HG03097 (cell line): ENCODE data around the gene SGCA.

Source experiments
- ATAC-seq: cut with Tn5 transposase; IDR thresholded peaks from one replicate; pipeline ENCODE4 v1.9.1; 2021; ENCODE audit not compliant: unreplicated experiment, low FRiP score

The SGCA gene

GRCh38 chr17:50219939-50220465 is 54.2 kb downstream of the SGCA start:
- no peak for ATAC-seq

GRCh38 chr17:50220811-50221210 is 55.0 kb downstream of the SGCA start:
- no peak for ATAC-seq

- ATAC-seq = no peak
Measured at GRCh38 chr17:50221266-50221863, 55.6 kb downstream of the SGCA start.

- no peak for ATAC-seq
Measured at GRCh38 chr17:50221864-50222545, 56.2 kb downstream of the SGCA start.

- no peak for ATAC-seq
Measured at GRCh38 chr17:50222922-50223321, 57.1 kb downstream of the SGCA start.
